GM23338 (cell line): ENCODE measurements around the gene ZNF648.

Source experiments
- CREB1 ChIP-seq: fragments of 250-450 bp; sonication (Bioruptor Pico); IDR thresholded peaks from 2 replicates; pipeline ENCODE4 v1.5.0; 2020; ENCODE audit warnings: low read depth, mild to moderate bottlenecking, moderate library complexity
- CTCF ChIP-seq, 2 experiments: fragments of 200-600 bp in 1 of 2; sonication (generic) in 1 of 2; conservative IDR thresholded peaks; 2 replicates each; pipeline versions ENCODE4 v1.5.1 to v1.6.1; 2016 to 2017; ENCODE audit warnings: antibody characterized with exemption in 2 of 2, low read depth in 2 of 2, mild to moderate bottlenecking in 2 of 2, moderate library complexity in 1 of 2
- ETS1 ChIP-seq: IDR thresholded peaks from 2 replicates; pipeline ENCODE4 v1.6.1; 2016; ENCODE audit warnings: antibody characterized with exemption
- EZH2 ChIP-seq: fragments of 200-600 bp; sonication (generic); IDR thresholded peaks from one replicate; pipeline ENCODE4 v1.8.0; 2017; ENCODE audit warnings: antibody characterized with exemption, mild to moderate bottlenecking, low read depth; ENCODE audit not compliant: unreplicated experiment
- EZH2phosphoT487 ChIP-seq: fragments of 200-600 bp; sonication (generic); IDR thresholded peaks from one replicate; pipeline ENCODE4 v1.8.1; 2018; ENCODE audit warnings: antibody characterized with exemption; ENCODE audit not compliant: unreplicated experiment
- JUNB ChIP-seq: IDR thresholded peaks from one replicate; pipeline ENCODE4 v1.6.1; 2016; ENCODE audit warnings: antibody characterized with exemption; ENCODE audit not compliant: unreplicated experiment
- POLR2AphosphoS5 ChIP-seq: IDR thresholded peaks from 2 replicates; pipeline ENCODE4 v1.6.1; 2016; ENCODE audit warnings: antibody characterized with exemption, low read depth
- ZNF114 ChIP-seq: fragments of 250-450 bp; sonication (Bioruptor Pico); IDR thresholded peaks from 2 replicates; pipeline ENCODE4 v1.5.0; 2020; ENCODE audit warnings: mild to moderate bottlenecking, moderate library complexity
- TF ChIP-seq, protein P1 (sequence below): IDR thresholded peaks from one replicate; pipeline ENCODE4 v1.6.1; 2018; ENCODE audit warnings: antibody characterized with exemption; ENCODE audit not compliant: unreplicated experiment
- TF ChIP-seq, protein P2 (sequence below): fragments of 250-450 bp; sonication (Bioruptor Pico); IDR thresholded peaks from 2 replicates; pipeline ENCODE4 v1.5.0; 2020; ENCODE audit warnings: mild to moderate bottlenecking, moderate library complexity

GRCh38 chr1:182085726-182086125 lies 24.2 kb upstream of the ZNF648 start:
- no peak for TF ChIP-seq CTCF (conservative IDR thresholded peaks at IDR 0.05; ENCODE audit: low read depth in 2 of 2)
- TF ChIP-seq CREB1 (CRISPR knock-in tag): no peak
- TF ChIP-seq, protein P1, sequence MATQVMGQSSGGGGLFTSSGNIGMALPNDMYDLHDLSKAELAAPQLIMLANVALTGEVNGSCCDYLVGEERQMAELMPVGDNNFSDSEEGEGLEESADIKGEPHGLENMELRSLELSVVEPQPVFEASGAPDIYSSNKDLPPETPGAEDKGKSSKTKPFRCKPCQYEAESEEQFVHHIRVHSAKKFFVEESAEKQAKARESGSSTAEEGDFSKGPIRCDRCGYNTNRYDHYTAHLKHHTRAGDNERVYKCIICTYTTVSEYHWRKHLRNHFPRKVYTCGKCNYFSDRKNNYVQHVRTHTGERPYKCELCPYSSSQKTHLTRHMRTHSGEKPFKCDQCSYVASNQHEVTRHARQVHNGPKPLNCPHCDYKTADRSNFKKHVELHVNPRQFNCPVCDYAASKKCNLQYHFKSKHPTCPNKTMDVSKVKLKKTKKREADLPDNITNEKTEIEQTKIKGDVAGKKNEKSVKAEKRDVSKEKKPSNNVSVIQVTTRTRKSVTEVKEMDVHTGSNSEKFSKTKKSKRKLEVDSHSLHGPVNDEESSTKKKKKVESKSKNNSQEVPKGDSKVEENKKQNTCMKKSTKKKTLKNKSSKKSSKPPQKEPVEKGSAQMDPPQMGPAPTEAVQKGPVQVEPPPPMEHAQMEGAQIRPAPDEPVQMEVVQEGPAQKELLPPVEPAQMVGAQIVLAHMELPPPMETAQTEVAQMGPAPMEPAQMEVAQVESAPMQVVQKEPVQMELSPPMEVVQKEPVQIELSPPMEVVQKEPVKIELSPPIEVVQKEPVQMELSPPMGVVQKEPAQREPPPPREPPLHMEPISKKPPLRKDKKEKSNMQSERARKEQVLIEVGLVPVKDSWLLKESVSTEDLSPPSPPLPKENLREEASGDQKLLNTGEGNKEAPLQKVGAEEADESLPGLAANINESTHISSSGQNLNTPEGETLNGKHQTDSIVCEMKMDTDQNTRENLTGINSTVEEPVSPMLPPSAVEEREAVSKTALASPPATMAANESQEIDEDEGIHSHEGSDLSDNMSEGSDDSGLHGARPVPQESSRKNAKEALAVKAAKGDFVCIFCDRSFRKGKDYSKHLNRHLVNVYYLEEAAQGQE: no peak
- TF ChIP-seq POLR2AphosphoS5: no peak
- TF ChIP-seq EZH2phosphoT487: no peak
- no peak for TF ChIP-seq ETS1
- no peak for TF ChIP-seq ZNF114 (CRISPR knock-in tag)
- TF ChIP-seq EZH2: no peak
- TF ChIP-seq, protein P2, sequence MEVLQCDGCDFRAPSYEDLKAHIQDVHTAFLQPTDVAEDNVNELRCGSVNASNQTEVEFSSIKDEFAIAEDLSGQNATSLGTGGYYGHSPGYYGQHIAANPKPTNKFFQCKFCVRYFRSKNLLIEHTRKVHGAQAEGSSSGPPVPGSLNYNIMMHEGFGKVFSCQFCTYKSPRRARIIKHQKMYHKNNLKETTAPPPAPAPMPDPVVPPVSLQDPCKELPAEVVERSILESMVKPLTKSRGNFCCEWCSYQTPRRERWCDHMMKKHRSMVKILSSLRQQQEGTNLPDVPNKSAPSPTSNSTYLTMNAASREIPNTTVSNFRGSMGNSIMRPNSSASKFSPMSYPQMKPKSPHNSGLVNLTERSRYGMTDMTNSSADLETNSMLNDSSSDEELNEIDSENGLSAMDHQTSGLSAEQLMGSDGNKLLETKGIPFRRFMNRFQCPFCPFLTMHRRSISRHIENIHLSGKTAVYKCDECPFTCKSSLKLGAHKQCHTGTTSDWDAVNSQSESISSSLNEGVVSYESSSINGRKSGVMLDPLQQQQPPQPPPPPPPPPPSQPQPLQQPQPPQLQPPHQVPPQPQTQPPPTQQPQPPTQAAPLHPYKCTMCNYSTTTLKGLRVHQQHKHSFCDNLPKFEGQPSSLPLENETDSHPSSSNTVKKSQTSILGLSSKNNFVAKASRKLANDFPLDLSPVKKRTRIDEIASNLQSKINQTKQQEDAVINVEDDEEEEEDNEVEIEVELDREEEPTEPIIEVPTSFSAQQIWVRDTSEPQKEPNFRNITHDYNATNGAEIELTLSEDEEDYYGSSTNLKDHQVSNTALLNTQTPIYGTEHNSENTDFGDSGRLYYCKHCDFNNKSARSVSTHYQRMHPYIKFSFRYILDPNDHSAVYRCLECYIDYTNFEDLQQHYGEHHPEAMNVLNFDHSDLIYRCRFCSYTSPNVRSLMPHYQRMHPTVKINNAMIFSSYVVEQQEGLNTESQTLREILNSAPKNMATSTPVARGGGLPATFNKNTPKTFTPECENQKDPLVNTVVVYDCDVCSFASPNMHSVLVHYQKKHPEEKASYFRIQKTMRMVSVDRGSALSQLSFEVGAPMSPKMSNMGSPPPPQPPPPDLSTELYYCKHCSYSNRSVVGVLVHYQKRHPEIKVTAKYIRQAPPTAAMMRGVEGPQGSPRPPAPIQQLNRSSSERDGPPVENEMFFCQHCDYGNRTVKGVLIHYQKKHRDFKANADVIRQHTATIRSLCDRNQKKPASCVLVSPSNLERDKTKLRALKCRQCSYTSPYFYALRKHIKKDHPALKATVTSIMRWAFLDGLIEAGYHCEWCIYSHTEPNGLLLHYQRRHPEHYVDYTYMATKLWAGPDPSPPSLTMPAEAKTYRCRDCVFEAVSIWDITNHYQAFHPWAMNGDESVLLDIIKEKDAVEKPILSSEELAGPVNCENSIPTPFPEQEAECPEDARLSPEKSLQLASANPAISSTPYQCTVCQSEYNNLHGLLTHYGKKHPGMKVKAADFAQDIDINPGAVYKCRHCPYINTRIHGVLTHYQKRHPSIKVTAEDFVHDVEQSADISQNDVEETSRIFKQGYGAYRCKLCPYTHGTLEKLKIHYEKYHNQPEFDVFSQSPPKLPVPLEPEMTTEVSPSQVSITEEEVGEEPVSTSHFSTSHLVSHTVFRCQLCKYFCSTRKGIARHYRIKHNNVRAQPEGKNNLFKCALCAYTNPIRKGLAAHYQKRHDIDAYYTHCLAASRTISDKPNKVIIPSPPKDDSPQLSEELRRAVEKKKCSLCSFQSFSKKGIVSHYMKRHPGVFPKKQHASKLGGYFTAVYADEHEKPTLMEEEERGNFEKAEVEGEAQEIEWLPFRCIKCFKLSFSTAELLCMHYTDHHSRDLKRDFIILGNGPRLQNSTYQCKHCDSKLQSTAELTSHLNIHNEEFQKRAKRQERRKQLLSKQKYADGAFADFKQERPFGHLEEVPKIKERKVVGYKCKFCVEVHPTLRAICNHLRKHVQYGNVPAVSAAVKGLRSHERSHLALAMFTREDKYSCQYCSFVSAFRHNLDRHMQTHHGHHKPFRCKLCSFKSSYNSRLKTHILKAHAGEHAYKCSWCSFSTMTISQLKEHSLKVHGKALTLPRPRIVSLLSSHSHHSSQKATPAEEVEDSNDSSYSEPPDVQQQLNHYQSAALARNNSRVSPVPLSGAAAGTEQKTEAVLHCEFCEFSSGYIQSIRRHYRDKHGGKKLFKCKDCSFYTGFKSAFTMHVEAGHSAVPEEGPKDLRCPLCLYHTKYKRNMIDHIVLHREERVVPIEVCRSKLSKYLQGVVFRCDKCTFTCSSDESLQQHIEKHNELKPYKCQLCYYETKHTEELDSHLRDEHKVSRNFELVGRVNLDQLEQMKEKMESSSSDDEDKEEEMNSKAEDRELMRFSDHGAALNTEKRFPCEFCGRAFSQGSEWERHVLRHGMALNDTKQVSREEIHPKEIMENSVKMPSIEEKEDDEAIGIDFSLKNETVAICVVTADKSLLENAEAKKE (CRISPR knock-in tag): no peak
- no peak for TF ChIP-seq JUNB
